GM18517 (cell line): ENCODE results near the gene SNX33.

Source experiments
- ATAC-seq: cut with Tn5 transposase; IDR thresholded peaks from one replicate; pipeline ENCODE4 v1.9.1; 2021; ENCODE audit warnings: mild to moderate bottlenecking, moderate library complexity; ENCODE audit not compliant: unreplicated experiment

SNX33 gene

DNA sequence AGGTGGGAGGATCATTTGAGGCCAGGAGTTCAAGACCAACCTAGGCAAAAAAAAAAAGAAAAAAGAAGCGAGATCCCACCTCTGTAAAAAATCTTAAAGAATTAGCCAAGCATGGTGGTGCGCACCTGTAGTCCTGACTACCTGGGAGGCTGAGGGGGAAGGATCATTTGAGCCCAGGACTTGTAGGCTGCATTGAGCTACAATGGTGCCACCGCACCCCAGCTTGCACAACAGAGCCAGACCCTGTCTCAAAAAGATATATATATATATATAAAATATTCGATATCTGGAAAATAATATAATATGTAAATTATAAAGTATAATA is 6.6 kb upstream of the SNX33 start:
- no peak for ATAC-seq

DNA sequence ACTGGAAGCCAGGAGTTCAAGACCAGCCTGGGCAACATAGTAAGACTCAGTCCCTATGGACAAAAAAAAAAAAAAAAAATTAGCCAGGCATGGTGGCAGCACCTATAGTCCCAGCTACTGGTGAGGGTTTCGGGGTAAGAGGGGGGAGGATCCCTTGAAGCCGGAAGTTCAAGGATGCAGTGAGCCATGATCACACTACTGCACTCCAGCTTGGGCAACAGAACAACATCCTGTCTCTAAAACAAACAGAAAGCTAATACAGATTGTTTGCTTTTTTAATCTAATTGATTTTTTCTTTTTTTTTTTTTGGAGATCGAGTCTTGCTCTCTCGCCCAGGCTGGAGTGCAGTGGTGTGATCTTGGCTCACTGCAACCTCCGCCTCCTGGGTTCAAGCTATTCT is 6.1 kb upstream of the SNX33 start:
- ATAC-seq = no peak

DNA sequence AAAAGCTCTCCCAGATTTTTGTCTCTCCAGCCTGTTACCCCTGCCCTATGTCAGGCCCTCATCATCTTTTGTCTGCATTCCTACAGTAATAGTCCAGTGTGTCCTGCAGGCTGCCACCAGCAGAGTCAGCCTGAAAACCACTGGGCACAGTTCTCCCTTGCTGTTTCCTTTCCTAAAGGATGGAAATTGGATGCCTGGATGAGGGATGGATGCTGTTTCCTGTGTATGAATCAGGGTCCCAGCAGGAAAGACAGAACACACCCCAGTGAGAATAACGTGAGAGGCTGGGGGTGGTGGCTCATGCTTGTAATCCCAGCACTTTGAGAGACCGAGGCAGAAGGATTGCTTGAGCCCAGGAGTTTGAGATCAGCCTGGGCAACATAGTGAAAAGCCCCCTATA is 3.3 kb upstream of the SNX33 start:
- ATAC-seq = no peak

GRCh38 chr15:75646112-75646943 is 1.4 kb upstream of the SNX33 start:
- no peak for ATAC-seq

DNA sequence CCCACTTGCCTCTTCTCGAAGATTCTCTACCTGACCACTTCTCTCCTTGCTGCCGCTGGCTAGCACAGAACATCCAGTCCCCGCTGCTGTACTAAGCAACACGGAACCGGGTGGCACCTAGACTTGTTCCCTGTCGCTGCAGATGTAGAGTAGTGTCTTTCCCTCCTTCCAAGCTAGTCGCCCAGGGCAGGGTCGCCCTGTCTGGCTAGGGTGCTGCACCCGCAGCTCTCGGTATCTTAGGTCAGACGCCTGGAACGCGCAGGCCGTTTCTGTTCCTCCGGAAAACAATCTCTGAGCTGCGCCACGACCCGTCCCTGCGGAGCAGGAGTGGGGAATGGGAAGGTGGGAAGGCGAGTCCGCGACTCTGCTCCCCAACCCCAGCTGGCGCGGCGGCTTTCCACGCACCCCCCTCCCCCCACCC is 758 bp upstream of the SNX33 start:
- ATAC-seq = no peak

DNA sequence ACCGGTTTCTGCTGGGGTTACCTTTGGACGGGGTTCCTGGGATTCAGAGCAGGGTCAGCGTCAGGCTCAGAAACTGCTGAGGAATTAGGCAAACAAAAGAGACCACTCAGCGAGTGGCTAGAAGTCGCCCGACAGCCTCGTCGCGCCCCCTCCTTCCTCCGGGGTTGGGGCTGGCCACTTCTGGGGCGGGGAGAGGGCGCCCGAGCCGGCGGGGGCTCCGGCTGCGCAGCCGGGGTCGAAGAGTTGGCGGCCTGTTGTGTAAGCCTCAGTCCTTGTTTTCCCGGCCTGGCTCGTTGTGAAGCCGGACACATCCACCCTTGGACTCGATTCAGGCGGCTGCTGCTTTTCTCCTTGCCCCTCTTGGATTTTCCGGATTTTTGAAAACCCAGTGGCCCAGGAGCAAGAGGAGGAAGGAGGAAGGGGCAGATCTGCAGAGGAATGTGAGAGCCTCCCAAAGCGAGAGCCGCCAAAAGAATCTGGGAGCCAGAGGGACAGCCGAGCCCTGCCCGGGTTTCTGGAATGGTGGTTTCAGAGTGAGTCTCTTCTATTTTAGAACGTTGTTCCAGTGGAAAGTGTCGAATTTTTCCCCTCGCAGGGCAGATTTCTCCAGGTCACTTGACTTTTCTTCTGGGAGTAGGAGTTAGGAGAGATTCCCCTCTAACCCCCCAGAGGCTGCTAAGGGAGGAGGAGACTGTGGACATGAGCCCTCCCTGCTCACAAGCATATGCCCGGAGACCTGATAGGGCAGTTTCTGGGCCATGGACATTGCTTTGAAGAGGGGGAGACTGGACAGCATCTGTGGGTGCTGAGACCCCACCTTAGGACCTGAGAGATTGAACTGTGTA is 666 bp downstream of the SNX33 start:
- ATAC-seq = no peak

- ATAC-seq = no peak
Observed at GRCh38 chr15:75649045-75649761, 1.5 kb downstream of the SNX33 start.

DNA sequence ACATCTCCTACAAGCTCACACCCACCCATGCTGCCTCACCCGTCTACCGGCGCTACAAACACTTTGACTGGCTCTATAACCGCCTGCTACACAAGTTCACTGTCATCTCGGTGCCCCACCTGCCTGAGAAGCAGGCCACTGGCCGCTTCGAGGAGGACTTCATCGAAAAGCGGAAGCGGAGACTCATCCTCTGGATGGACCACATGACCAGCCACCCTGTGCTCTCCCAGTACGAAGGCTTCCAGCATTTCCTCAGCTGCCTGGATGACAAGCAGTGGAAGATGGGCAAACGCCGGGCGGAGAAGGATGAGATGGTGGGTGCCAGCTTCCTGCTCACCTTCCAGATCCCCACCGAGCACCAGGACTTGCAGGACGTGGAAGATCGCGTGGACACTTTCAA is 2.1 kb downstream of the SNX33 start:
- no peak for ATAC-seq

DNA sequence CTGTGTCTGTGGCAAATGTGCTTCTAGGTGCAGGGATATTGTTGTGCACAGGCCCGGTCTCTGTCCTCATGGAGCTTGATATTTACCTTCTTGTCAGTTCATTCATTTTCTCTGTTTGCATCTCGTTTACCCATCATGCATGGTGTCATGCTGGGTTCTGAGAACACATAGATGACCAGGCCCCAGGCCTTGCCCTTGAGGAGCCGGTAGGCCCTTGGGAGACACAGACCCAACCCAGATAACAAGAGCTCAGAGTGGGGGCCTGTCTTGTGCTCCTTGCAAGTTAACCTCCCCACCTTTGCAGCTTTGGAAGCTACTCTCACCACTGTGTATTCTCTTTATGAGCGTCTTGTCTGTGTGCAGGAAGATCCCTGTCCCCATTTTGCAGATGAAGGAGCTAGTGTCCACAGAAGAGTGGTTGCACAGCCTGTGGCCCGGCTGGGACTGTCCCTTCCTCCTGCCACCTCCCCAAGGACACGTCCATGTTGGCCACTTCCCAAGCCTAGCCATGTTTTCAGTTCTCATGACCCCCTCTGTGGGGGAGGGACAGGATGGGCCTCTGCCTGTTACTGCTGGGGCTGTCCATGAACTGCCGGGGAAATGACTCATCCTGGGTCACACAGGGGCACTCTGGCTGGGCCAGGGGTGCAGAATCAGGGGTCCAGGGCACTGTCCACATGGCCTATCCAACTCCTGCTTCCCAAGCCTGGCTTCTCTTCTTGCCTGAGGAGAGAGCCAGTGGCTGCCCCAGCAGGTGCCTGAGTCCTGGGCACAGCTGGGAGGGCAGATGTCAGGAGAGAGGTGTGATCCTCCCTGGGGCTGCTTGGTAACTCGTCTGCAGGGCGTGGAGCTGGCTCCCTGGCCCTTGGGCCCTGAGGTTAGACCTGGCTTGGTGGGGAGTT is 3.4 kb downstream of the SNX33 start:
- no peak for ATAC-seq

GRCh38 chr15:75651810-75652543 is 4.3 kb downstream of the SNX33 start:
- ATAC-seq = no peak

GRCh38 chr15:75653347-75653913 is 5.7 kb downstream of the SNX33 start:
- ATAC-seq = no peak

GRCh38 chr15:75654201-75654907 is 6.6 kb downstream of the SNX33 start:
- no peak for ATAC-seq

GRCh38 chr15:75655931-75656330 is 8.2 kb downstream of the SNX33 start:
- ATAC-seq = no peak

- no peak for ATAC-seq
Observed at GRCh38 chr15:75656331-75656730, 8.6 kb downstream of the SNX33 start.

- no peak for ATAC-seq
Observed at GRCh38 chr15:75656813-75657212, 9.1 kb downstream of the SNX33 start.

DNA sequence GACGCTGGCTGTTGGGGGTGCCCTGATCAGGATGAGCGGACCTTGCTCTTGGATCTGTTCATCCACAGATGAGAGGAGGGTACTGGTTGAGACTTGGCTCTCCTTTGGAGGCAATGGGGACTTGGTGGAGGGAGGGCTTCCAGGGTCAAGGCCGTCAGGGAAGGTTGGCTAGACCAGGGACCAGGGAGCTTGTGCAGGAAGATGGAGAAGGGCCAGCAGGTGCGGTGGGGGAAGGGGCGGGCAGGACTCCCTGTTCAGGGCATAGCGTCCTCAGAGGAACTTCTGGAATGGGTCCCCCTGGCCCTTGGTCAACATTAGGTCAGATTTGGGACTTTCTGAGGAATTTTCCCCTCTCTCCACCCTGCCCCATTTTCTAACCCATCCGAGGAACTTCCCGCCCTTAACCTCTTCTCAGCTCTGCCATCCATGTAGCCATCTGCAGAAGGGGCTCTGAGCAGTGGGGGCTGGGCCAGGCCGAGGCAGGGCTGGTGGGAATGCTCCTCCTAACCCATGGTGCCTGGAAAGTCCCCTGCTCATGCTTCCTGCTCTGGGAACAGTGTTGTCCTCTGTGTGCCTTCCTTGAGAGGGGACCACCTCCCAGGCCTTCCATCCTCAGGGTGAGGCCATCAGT is 11.5 kb downstream of the SNX33 start:
- no peak for ATAC-seq

GRCh38 chr15:75659928-75660645 is 12.4 kb downstream of the SNX33 start:
- no peak for ATAC-seq
